Measurements from ENCODE around the gene ZNF668.

DNA sequence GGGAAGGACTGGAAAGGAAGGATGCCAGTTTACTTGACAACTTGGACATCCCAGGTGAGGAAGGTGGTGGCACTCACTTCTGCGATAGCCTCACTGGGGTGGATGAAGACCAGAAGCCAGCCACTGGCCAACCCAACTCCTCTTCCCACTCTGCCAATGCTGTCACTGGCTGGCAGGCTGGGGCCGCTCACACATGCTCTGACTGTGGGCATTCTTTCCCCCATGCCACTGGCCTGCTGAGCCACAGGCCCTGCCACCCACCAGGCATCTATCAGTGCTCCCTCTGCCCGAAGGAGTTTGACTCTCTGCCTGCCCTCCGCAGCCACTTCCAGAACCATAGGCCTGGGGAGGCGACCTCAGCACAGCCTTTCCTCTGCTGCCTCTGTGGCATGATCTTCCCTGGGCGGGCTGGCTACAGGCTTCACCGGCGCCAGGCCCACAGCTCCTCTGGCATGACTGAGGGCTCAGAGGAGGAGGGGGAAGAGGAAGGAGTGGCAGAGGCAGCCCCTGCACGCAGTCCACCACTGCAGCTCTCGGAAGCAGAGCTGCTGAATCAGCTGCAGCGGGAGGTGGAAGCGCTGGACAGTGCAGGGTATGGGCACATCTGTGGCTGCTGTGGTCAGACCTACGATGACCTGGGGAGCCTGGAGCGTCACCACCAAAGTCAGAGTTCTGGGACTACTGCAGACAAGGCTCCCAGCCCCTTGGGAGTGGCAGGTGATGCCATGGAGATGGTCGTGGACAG lies 4.7 kb upstream of the ZNF668 start:
- TF ChIP-seq, protein P1, sequence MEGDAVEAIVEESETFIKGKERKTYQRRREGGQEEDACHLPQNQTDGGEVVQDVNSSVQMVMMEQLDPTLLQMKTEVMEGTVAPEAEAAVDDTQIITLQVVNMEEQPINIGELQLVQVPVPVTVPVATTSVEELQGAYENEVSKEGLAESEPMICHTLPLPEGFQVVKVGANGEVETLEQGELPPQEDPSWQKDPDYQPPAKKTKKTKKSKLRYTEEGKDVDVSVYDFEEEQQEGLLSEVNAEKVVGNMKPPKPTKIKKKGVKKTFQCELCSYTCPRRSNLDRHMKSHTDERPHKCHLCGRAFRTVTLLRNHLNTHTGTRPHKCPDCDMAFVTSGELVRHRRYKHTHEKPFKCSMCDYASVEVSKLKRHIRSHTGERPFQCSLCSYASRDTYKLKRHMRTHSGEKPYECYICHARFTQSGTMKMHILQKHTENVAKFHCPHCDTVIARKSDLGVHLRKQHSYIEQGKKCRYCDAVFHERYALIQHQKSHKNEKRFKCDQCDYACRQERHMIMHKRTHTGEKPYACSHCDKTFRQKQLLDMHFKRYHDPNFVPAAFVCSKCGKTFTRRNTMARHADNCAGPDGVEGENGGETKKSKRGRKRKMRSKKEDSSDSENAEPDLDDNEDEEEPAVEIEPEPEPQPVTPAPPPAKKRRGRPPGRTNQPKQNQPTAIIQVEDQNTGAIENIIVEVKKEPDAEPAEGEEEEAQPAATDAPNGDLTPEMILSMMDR (IDR thresholded peaks at IDR 0.05), result no peak
- TF ChIP-seq POLR2AphosphoS5 (IDR thresholded peaks at IDR 0.05), result no peak
- no peak for TF ChIP-seq POLR2A (IDR thresholded peaks at IDR 0.05; ENCODE audit: low read depth)
- TF ChIP-seq EP300 (IDR thresholded peaks at IDR 0.05), result no peak
